DMS 273 (cell line): ENCODE results near the gene SH3BP4.

Experiments
- DNase-seq: peaks from one replicate; lab custom pipeline; 2025; ENCODE audit not compliant: unreplicated experiment; lab: John Stamatoyannopoulos, UW

Gene SH3BP4

GRCh38 chr2:234982096-234982834, 30.4 kb downstream of the SH3BP4 start:
- DNase-seq, result no peak

GRCh38 chr2:234983011-234983726, 31.4 kb downstream of the SH3BP4 start:
- DNase-seq, result no peak

GRCh38 chr2:234985608-234986245, 33.9 kb downstream of the SH3BP4 start:
- DNase-seq, result no peak

- no peak for DNase-seq
These were observed 34.6 kb downstream of the SH3BP4 start for GRCh38 chr2:234986390-234986789.

- DNase-seq, result no peak
These were observed 35.3 kb downstream of the SH3BP4 start for GRCh38 chr2:234986876-234987720.

- DNase-seq, result no peak
These were observed 35.9 kb downstream of the SH3BP4 start for GRCh38 chr2:234987754-234988153.

- no peak for DNase-seq
These were observed 36.7 kb downstream of the SH3BP4 start for GRCh38 chr2:234988491-234988890.

- DNase-seq, result peak; percentile 65
These were observed 37.4 kb downstream of the SH3BP4 start for GRCh38 chr2:234989183-234989701.

GRCh38 chr2:234990300-234990699, 38.5 kb downstream of the SH3BP4 start:
- DNase-seq, result no peak

GRCh38 chr2:234991290-234991689, 39.5 kb downstream of the SH3BP4 start:
- DNase-seq, result no peak

- DNase-seq, result no peak
These were observed 40.0 kb downstream of the SH3BP4 start for GRCh38 chr2:234991793-234992192.

- DNase-seq, result no peak
These were observed 40.4 kb downstream of the SH3BP4 start for GRCh38 chr2:234992196-234992595.

- no peak for DNase-seq
These were observed 41.0 kb downstream of the SH3BP4 start for GRCh38 chr2:234992624-234993349.

- DNase-seq, result no peak
These were observed 41.7 kb downstream of the SH3BP4 start for GRCh38 chr2:234993541-234993981.

- no peak for DNase-seq
These were observed 42.9 kb downstream of the SH3BP4 start for GRCh38 chr2:234994438-234995321.

GRCh38 chr2:234995332-234996068, 43.7 kb downstream of the SH3BP4 start:
- no peak for DNase-seq

GRCh38 chr2:234996069-234996940, 44.5 kb downstream of the SH3BP4 start:
- no peak for DNase-seq

GRCh38 chr2:234996941-234997270, 45.1 kb downstream of the SH3BP4 start:
- no peak for DNase-seq
